NCI-H2171 (cell line): Measurements from ENCODE around the gene MORN5.

ENCODE experiments used
- DNase-seq: peaks from one replicate; lab custom pipeline; 2025; lab: John Stamatoyannopoulos, UW

Gene MORN5

DNA sequence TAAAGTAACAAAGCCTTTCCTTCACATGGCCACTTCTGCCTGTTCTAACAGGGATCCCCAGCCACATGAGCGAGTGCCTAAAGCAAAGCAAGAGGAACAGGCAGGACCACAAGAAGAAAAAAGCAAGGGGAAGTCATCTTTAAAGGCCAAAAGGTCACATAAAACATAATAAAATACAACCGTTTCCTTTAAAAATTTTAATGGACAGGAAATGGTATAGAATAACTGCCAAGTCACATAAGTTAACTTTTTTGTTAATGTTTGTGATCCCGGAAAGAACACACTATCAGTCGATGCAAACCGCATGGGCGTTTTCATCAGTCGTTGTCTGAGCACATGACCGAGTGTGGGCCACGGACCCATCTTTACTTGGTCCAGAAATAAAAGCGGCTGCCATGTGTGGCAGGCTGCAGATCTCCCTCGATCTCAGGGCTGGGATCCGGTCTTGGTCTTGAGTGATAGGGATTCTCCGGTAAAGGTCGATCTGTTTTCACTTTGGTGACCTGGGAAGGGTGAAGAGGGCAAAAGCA is 15.8 kb upstream of the MORN5 start:
- DNase-seq: no peak

GRCh38 chr9:122144836-122145591 is 14.7 kb upstream of the MORN5 start:
- no peak for DNase-seq

- DNase-seq: no peak
These were observed 14.2 kb upstream of the MORN5 start for GRCh38 chr9:122145592-122145863.

- no peak for DNase-seq
These were observed 8.4 kb upstream of the MORN5 start for GRCh38 chr9:122151267-122151828.

DNA sequence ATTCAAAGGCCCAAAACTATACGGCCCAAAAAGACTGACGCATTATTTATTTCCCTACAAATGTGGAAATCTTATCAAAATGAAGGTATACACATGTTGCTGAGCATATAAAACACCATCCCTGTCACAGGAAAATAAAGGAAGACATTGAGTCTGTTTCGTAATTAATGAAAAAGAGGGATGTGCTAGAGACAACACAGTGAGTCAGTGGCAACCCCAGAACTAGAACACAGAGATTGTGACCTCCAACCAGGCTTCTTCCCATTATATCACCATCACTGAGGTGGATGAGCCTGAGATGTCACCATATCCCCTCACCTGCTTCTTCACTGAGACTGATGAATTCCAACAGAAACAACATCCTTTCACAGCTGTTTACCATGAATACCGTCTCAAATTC is 3.9 kb upstream of the MORN5 start:
- no peak for DNase-seq

- no peak for DNase-seq
These were observed 1.5 kb upstream of the MORN5 start for GRCh38 chr9:122158202-122158601.

- DNase-seq: no peak
These were observed 178 bp downstream of the MORN5 start for GRCh38 chr9:122159925-122160246.

DNA sequence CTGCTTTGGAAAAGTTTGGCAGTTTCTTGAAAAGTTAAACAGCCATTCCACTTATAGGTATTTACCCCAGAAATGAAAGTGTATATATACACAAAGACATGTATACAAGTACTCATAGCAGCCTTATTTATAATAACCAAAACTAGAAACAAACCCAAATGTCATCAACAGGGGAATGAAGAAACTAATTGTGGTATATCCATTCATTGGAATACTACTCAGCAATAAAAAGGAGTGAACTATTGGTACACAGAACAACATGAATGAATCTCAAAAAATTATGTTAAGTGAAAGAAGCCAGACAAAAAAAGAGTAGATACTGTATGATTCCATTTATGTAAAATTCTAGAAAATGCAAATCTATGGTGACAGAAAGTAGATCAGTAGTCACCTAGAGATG is 2.7 kb downstream of the MORN5 start:
- DNase-seq: no peak

DNA sequence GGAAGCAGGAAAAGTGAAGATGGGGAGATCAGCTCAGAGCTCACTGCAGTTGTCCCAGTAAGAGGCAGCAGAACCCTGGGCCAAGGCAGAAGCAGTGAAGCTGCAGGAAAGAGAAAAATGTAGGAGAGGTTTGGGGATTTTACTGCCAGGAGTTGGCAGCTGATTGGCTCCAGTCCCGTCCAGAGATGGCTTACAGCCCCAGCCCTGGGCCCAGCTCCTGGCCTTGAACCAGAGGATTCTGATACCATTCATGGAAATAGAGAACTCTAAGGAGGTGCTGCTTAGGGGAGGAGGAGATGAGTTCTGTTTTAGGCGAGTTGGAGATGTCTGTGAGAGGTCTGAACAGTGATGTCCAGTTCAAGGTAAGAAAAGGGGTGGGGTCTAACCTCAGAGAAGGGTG is 4.6 kb downstream of the MORN5 start:
- no peak for DNase-seq

GRCh38 chr9:122168356-122168755 is 8.6 kb downstream of the MORN5 start:
- no peak for DNase-seq

DNA sequence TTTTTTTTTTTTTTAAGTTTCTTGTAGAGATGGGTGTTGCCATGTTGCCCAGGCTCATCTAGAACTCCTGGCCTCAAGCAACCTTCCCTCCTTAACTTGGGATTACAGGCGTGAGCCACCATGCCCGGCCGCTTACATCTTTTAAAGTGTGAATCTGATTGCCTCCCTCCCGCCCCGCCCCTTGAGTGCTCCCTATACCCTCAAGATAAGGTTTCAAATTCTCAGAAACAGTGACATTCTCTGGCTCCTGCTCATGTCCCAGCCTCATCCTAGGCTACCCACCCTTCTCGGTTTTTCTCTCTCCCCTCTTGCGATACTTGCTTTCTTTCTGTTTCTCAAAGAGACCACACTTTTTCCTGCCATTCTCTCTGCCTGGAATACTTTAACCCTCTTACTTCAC is 12.4 kb downstream of the MORN5 start:
- no peak for DNase-seq

GRCh38 chr9:122173670-122174069 is 14.0 kb downstream of the MORN5 start:
- no peak for DNase-seq

DNA sequence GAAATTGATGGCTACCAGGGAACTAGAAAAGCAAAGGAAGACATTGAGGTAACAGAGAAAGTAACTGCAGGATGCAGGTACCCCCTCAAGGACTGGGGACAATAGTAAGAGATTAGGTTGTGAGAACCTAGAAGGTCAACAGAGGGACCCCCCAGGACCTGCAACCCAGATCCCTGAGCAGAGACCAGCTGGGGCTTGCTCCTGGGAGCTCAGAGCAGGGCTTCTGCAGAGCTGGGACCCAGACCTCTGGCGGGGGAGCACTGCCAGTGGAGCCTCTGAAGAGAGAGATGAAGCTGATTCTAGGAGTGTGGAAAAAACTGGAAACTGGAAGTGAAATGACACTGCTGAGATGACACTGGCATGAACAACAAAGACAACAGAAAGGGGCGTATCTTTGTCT is 17.2 kb downstream of the MORN5 start:
- DNase-seq: no peak

GRCh38 chr9:122179054-122179689 is 19.5 kb downstream of the MORN5 start:
- no peak for DNase-seq

- DNase-seq: no peak
These were observed 20.0 kb downstream of the MORN5 start for GRCh38 chr9:122179690-122180074.

DNA sequence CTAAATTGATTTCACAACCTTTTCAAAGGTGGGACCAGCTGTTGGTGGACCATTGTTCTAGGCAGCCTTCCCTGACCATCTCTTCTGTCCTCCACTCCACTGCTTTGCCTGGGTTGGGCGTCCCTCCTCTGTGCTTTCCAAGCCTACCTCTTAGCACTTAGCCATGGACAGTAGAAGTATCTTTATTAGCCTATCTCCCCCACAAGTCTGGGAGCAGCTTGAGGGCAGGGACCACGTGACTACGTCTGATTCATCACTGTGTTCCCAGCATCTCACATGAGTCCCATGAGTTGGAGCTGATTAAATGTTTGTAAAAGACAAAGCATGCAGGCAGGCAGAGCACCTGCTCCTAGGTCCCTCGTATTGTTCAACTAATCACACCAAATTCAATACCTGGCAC is 20.9 kb downstream of the MORN5 start:
- DNase-seq: no peak

GRCh38 chr9:122183501-122183900 is 23.8 kb downstream of the MORN5 start:
- no peak for DNase-seq

- no peak for DNase-seq
These were observed 24.8 kb downstream of the MORN5 start for GRCh38 chr9:122184551-122184950.

DNA sequence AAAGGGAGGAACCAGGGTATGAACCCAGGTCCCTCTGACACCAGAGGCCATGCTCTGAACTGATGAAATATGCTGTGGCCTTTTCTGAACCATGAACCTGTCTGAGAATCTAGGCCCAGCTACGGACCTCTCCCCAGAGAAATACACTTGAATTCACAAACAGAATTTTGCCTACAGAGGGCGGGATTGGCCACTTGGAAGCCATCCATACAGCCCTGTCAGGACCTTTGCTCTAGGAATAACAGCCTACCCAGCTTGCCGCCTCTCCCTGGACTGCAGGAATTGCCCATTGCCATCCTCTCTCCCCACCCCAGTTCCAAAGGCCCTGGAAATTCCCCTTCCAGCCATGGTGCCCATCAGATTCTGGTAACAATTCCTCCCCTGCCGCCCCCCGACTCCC is 26.6 kb downstream of the MORN5 start:
- no peak for DNase-seq

GRCh38 chr9:122186777-122187470 is 27.2 kb downstream of the MORN5 start:
- DNase-seq: no peak

DNA sequence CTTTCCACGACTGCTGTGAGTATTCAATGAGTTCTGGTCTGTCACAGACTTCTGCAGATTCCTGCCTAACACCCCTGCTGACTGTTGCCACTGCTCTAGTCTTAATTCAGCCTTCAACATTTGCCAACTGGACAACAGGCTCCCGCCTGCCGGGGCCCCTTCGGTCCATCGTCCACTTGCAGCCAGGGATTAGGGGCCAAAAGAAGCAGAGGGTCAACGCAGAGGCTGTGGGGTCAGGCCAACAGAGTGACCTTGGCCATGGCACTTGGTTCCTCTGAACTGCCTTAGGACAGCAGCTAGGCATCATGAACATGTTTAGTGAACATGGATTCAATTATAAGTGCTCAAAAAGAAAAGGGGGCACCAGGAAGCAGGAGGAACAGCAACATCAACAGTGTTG is 28.7 kb downstream of the MORN5 start:
- no peak for DNase-seq

GRCh38 chr9:122190597-122191381 is 31.1 kb downstream of the MORN5 start:
- DNase-seq: no peak
